ENCODE data around the gene ANKRD13A. TPM values are rescaled to one million over a fixed set of nuclear protein-coding genes. Genes with fewer than 3 reads are reported as not detected.

The ANKRD13A gene
- total and polyA plus RNA-seq, 2 of the 13 experiments (the other 11 are each of a cell fraction or from before 2014, with no cell fraction given): 34.1 to 41.6 TPM

DNA sequence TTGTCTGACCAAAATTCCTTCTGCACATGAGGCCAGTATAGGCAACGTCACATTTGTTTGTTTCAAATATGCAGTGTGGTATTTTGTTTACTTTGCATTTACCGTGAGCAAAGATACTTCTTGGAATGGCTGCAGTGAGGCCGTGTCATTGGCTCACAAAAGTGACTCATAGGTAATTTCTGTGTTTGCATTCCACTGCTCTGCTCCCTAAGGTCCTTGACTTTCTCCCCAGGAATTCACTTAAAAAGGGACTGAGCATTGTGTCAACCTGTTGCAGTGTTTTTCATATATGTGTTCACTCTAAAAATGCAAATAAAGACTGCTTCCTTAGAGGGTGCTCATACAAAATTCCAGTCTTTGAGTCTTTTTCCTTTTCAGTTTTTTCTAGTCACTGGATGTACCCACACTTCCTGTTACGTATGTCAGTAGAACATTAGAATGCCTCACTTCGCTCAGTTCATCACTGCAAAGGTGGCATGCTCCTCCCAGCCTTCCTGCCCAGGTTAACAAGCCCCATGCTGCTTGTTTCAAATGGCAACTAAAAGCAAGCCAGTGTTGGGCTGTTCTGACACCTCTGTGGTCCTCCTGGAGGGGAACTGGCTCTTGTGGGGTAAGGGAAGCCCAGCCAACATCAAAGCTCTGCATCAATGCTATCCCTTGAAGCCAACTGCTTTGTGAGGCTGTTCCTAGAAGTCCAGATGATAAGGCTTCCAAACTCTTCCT lies 40.0 kb downstream of the ANKRD13A start (continued):
- TF ChIP-seq, protein P1, sequence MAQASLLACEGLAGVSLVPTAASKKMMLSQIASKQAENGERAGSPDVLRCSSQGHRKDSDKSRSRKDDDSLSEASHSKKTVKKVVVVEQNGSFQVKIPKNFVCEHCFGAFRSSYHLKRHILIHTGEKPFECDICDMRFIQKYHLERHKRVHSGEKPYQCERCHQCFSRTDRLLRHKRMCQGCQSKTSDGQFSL (CRISPR knock-in tag; IDR thresholded peaks at IDR 0.05): no peak
- TF ChIP-seq, protein P2, sequence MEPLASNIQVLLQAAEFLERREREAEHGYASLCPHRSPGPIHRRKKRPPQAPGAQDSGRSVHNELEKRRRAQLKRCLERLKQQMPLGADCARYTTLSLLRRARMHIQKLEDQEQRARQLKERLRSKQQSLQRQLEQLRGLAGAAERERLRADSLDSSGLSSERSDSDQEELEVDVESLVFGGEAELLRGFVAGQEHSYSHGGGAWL (CRISPR knock-in tag; IDR thresholded peaks at IDR 0.05): no peak
- TF ChIP-seq POLR2AphosphoS2 (IDR thresholded peaks at IDR 0.05; ENCODE audit: low read depth, low read length): no peak
- TF ChIP-seq KLF11 (CRISPR knock-in tag; IDR thresholded peaks at IDR 0.05): 0 out of 2 replicates have a peak, but pooled peaks have one; percentile 48
- peak; percentile 31 for TF ChIP-seq JARID2 (CRISPR knock-in tag; IDR thresholded peaks at IDR 0.05; ENCODE audit: insufficient replicate concordance)
- TF ChIP-seq FOXK2 (IDR thresholded peaks at IDR 0.05): peak; percentile 35; the same call in 1 of the 2 replicates
- TF ChIP-seq, protein P3, sequence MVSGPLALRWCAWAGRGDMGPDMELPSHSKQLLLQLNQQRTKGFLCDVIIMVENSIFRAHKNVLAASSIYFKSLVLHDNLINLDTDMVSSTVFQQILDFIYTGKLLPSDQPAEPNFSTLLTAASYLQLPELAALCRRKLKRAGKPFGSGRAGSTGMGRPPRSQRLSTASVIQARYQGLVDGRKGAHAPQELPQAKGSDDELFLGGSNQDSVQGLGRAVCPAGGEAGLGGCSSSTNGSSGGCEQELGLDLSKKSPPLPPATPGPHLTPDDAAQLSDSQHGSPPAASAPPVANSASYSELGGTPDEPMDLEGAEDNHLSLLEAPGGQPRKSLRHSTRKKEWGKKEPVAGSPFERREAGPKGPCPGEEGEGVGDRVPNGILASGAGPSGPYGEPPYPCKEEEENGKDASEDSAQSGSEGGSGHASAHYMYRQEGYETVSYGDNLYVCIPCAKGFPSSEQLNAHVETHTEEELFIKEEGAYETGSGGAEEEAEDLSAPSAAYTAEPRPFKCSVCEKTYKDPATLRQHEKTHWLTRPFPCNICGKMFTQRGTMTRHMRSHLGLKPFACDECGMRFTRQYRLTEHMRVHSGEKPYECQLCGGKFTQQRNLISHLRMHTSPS (CRISPR knock-in tag; IDR thresholded peaks at IDR 0.05; ENCODE audit: low read depth): peak; percentile 67; the same call in 1 of the 2 replicates
- TF ChIP-seq ZBTB7A (CRISPR knock-in tag; IDR thresholded peaks at IDR 0.05): no peak
- TF ChIP-seq ZNF343 (CRISPR knock-in tag; IDR thresholded peaks at IDR 0.05): no peak
- no peak for TF ChIP-seq RFX1 (IDR thresholded peaks at IDR 0.05)
- 0 out of 2 replicates have a peak, but pooled peaks have one; percentile 38 for TF ChIP-seq GABPB1 (CRISPR knock-in tag; IDR thresholded peaks at IDR 0.05)
- TF ChIP-seq, protein P4, sequence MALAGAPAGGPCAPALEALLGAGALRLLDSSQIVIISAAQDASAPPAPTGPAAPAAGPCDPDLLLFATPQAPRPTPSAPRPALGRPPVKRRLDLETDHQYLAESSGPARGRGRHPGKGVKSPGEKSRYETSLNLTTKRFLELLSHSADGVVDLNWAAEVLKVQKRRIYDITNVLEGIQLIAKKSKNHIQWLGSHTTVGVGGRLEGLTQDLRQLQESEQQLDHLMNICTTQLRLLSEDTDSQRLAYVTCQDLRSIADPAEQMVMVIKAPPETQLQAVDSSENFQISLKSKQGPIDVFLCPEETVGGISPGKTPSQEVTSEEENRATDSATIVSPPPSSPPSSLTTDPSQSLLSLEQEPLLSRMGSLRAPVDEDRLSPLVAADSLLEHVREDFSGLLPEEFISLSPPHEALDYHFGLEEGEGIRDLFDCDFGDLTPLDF (CRISPR knock-in tag; IDR thresholded peaks at IDR 0.05): no peak
- TF ChIP-seq ZFP90 (CRISPR knock-in tag; IDR thresholded peaks at IDR 0.05; ENCODE audit: borderline replicate concordance): no peak; the same call in 1 of the 2 replicates
- TF ChIP-seq ZNF746 (CRISPR knock-in tag; IDR thresholded peaks at IDR 0.05): no peak
- TF ChIP-seq ZNF780A (CRISPR knock-in tag; IDR thresholded peaks at IDR 0.05): no peak
- TF ChIP-seq PHF20 (CRISPR knock-in tag; IDR thresholded peaks at IDR 0.05): no peak
- TF ChIP-seq ZNF530 (CRISPR knock-in tag; IDR thresholded peaks at IDR 0.05; ENCODE audit: low read depth): no peak
- TF ChIP-seq AGO1 (IDR thresholded peaks at IDR 0.05; ENCODE audit: low read depth, low read length, poor library complexity, severe bottlenecking): no peak
- no peak for TF ChIP-seq ZNF724P (CRISPR knock-in tag; IDR thresholded peaks at IDR 0.05; ENCODE audit: borderline replicate concordance)
- peak; percentile 92 for TF ChIP-seq TBX2 (CRISPR knock-in tag; IDR thresholded peaks at IDR 0.05; ENCODE audit: borderline replicate concordance)
- peak; percentile 91 for TF ChIP-seq JUND (CRISPR knock-in tag; IDR thresholded peaks at IDR 0.05)
- TF ChIP-seq, protein P5, sequence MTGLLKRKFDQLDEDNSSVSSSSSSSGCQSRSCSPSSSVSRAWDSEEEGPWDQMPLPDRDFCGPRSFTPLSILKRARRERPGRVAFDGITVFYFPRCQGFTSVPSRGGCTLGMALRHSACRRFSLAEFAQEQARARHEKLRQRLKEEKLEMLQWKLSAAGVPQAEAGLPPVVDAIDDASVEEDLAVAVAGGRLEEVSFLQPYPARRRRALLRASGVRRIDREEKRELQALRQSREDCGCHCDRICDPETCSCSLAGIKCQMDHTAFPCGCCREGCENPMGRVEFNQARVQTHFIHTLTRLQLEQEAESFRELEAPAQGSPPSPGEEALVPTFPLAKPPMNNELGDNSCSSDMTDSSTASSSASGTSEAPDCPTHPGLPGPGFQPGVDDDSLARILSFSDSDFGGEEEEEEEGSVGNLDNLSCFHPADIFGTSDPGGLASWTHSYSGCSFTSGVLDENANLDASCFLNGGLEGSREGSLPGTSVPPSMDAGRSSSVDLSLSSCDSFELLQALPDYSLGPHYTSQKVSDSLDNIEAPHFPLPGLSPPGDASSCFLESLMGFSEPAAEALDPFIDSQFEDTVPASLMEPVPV (CRISPR knock-in tag; IDR thresholded peaks at IDR 0.05): no peak; the same call in 1 of the 2 replicates
- no peak for TF ChIP-seq ZNF432 (CRISPR knock-in tag; IDR thresholded peaks at IDR 0.05; ENCODE audit: borderline replicate concordance)
- TF ChIP-seq PRPF4 (IDR thresholded peaks at IDR 0.05; ENCODE audit: low read depth, low read length, poor library complexity, severe bottlenecking): no peak
- no peak; the same call in 1 of the 2 replicates for TF ChIP-seq MXD4 (CRISPR knock-in tag; IDR thresholded peaks at IDR 0.05)
- peak; percentile 91 for TF ChIP-seq MAFF (IDR thresholded peaks at IDR 0.05; ENCODE audit: low read depth, low read length)

Data from HepG2 (cell line).